ENCODE data around the gene ZBTB32. TPM values are rescaled to one million over a fixed set of nuclear protein-coding genes. Genes with fewer than 3 reads are reported as not detected.

Gene ZBTB32
- total and polyA plus RNA-seq, 2 of the 8 experiments (the other 6 are each of a cell fraction or from before 2014, with no cell fraction given) = 0.11 to 0.50 TPM

DNA sequence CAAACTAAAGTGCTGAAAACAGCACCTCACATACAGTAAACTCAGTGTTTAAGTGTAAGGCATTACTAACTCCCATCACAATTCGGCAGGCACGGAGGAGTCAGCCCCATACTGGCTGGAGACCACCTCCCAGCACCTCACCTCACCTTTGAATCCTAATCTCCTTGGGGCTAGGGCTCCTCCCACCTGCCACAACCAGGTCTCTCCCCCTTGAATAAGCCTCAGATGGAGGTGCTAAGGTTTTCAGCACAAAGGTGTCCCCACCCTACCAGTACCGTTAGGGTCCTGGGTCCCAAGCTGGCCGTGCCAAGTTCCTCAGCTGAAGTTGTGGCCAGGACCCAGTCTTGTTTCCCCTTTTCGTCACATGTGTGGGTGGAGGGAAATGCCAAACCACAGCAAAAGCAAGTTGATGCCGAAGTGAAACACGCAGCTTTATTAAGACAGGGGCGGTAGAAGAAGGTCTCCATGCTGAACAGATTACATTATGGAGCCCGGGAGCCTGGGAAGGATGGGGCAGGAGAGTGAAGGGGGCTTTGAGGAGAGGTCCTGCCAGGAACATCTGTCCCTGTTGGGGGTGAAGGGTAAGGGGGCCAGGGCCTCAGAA is 37.9 kb downstream of the ZBTB32 start, which contains the start of gene IGFLR1:
IGFLR1 (minus strand) TSS at position 332 of the 604 bp plus-strand sequence. CDS start 1,272 bp downstream, outside the sequence.
- peak within 1 kb of the TSS; percentile 72; the same call in 1 of the 2 replicates for H2BK15ac ChIP-seq (ENCODE audit: low read length)
- no peak within 1 kb of the TSS for H3K14ac ChIP-seq (ENCODE audit: insufficient read length)
- H4K8ac ChIP-seq (ENCODE audit: extremely low read depth, insufficient read depth, low read length) = 0 out of 2 replicates have a peak within 1 kb of the TSS, but pooled peaks have one; percentile 39
- no peaks in the 10 kb centered on the region for H3K27me3 ChIP-seq (replicated peaks in 1 of 4; ENCODE audit: control insufficient read depth in 3 of 4, extremely low read depth in 1 of 4, insufficient read depth in 3 of 4, low read length in 3 of 4)
- H2BK120ac ChIP-seq (replicated peaks; ENCODE audit: low read depth, low read length) = no peak within 1 kb of the TSS
- ChIA-PET POLR2A (ENCODE audit: partially characterized antibody) (interaction anchor here (0.7 to 1.1 kb wide), 2 partner anchors 24 to 51 kb away, joined by 3 to 5 read pairs; no protein-coding TSS in a partner anchor), CTCF (ENCODE audit: partially characterized antibody) (interaction anchor here (0.6 to 8.9 kb wide), 5 partner anchors 10 to 76 kb away, joined by 3 to 80 read pairs (median 4); no protein-coding TSS in a partner anchor)
- peak within 1 kb of the TSS; percentile 37 for H3K4ac ChIP-seq (replicated peaks; ENCODE audit: insufficient read length, low read depth, low read length)
- H2BK20ac ChIP-seq (ENCODE audit: low read length) = no peak within 1 kb of the TSS
- no peak within 1 kb of the TSS for H4K5ac ChIP-seq (ENCODE audit: insufficient read length, low read depth, low read length)
- no peak within 1 kb of the TSS for H2AFZ ChIP-seq (ENCODE audit: low read length)
- DNase-seq (ENCODE audit: low read depth in 1 of 2, low spot score in 2 of 2) (no peak), FAIRE-seq (no peak)
- H3K23ac ChIP-seq (ENCODE audit: insufficient read length) = no peak within 1 kb of the TSS
- TF ChIP-seq RAD21 (IDR thresholded peaks at IDR 0.05 in 1 of 2, conservative IDR thresholded peaks at IDR 0.05 in 1 of 2; ENCODE audit: low read depth in 2 of 2, low read length in 2 of 2) (no peak), POLR2AphosphoS5 (IDR thresholded peaks at IDR 0.05; ENCODE audit: low read depth, low read length) (no peak), SIX5 (IDR thresholded peaks at IDR 0.05; ENCODE audit: low read depth, low read length) (no peak), BACH1 (IDR thresholded peaks at IDR 0.05; ENCODE audit: low read length) (no peak), TEAD4 (IDR thresholded peaks at IDR 0.05; ENCODE audit: low read depth, low read length) (no peak), EZH2 (IDR thresholded peaks at IDR 0.05; ENCODE audit: low read depth, low read length, severe bottlenecking) (no peak)
- H3K9me3 ChIP-seq (ENCODE audit: insufficient read depth in 2 of 2, low read depth in 1 of 2, low read length in 1 of 2) = no peaks in the 10 kb centered on the region
- H2BK5ac ChIP-seq (ENCODE audit: low read depth, low read length) = no peak within 1 kb of the TSS
- WGBS, 2 experiments (ENCODE audit: extremely low coverage in 1 of 2, insufficient coverage in 1 of 2, insufficient read length in 1 of 2, insufficient replicate concordance in 2 of 2, low coverage in 1 of 2, low lambda C conversion rate in 2 of 2, missing lambda C conversion rate in 1 of 2) = 91% methylated on average over 9 of the region's 9 CpGs; no CpG with 5 or more reads in 1 of the 2 experiments
- H3K79me1 ChIP-seq (ENCODE audit: low read depth, low read length) = no peaks in the 10 kb centered on the region; the same call in none of the 2 replicates
- peak within 1 kb of the TSS; percentile 70 to 78 for H3K4me2 ChIP-seq (ENCODE audit: insufficient read depth in 1 of 2, low read depth in 2 of 2, low read length in 2 of 2)
- peaks cover 0 to 9% of the 10 kb centered on the region in 2 experiments for H4K20me1 ChIP-seq (replicated peaks in 1 of 2; ENCODE audit: control insufficient read depth in 1 of 2, insufficient read depth in 2 of 2, low read length in 2 of 2)
- H3K56ac ChIP-seq (replicated peaks; ENCODE audit: insufficient read length, low read depth, low read length) = no peak within 1 kb of the TSS
- H2BK12ac ChIP-seq (ENCODE audit: low read depth, low read length) = peak within 1 kb of the TSS; percentile 60; the same call in 1 of the 2 replicates
- H2AK5ac ChIP-seq (ENCODE audit: low read depth, low read length) = peak within 1 kb of the TSS; percentile 39; the same call in 1 of the 2 replicates
- peaks cover 17% of the 10 kb centered on the region; the same call in 1 of the 2 replicates for H3K23me2 ChIP-seq (ENCODE audit: low read depth, low read length)
- H3K4me1 ChIP-seq (replicated peaks in 1 of 4; ENCODE audit: control insufficient read depth in 3 of 4, insufficient read depth in 4 of 4, low read length in 3 of 4) = peaks cover 0 to 6% (median 3%) of the 10 kb centered on the region in 4 experiments; a peak in 3 of 7 replicates
- H3K36me3 ChIP-seq (ENCODE audit: control insufficient read depth in 2 of 4, insufficient read depth in 4 of 4, low read length in 3 of 4) = peaks cover 6 to 15% (median 9%) of the 10 kb centered on the region in 4 experiments; a peak in 5 of 8 replicates
- H3K27ac ChIP-seq (ENCODE audit: low read depth, low read length) = no peak within 1 kb of the TSS
- H3K9ac ChIP-seq (replicated peaks in 1 of 4; ENCODE audit: extremely low read depth in 1 of 4, low read depth in 3 of 4, low read length in 3 of 4) = peak within 1 kb of the TSS in 2 of 4 experiments; percentile 1; a peak in 2 of 7 replicates
- H3K79me2 ChIP-seq (ENCODE audit: control insufficient read depth in 1 of 2, insufficient read depth in 2 of 2, low read length in 2 of 2) = peaks cover 0 to 7% of the 10 kb centered on the region in 2 experiments; a peak in 1 of 4 replicates
- no peak within 1 kb of the TSS for H3K18ac ChIP-seq (ENCODE audit: extremely low read depth, low read length)
- peak within 1 kb of the TSS; percentile 10 to 86 (median 54); a peak in 5 of 8 replicates for H3K4me3 ChIP-seq (ENCODE audit: extremely low read depth in 1 of 4, insufficient read depth in 2 of 4, low read depth in 3 of 4, low read length in 4 of 4)
- peak within 1 kb of the TSS; percentile 79 for H4K91ac ChIP-seq (replicated peaks; ENCODE audit: insufficient read length, low read length)
